GOT3 (cell line): ENCODE measurements around the gene GNAL.

Experiments used
- DNase-seq: peaks from one replicate; lab custom pipeline; 2025; ENCODE audit warnings: mixed read lengths; lab: John Stamatoyannopoulos, UW

Gene GNAL

GRCh38 chr18:11724781-11725180 is 35.7 kb downstream of the GNAL start:
- DNase-seq: no peak

- DNase-seq: no peak
Observed at GRCh38 chr18:11726556-11726955, 37.5 kb downstream of the GNAL start.

GRCh38 chr18:11728249-11728648 is 39.2 kb downstream of the GNAL start:
- DNase-seq: no peak

GRCh38 chr18:11729556-11729955 is 40.5 kb downstream of the GNAL start:
- no peak for DNase-seq

- no peak for DNase-seq
Observed at GRCh38 chr18:11733031-11733430, 44.0 kb downstream of the GNAL start.

- DNase-seq: no peak
Observed at GRCh38 chr18:11736656-11737055, 47.6 kb downstream of the GNAL start.

GRCh38 chr18:11739893-11740292 is 50.8 kb downstream of the GNAL start:
- no peak for DNase-seq

- DNase-seq: no peak
Observed at GRCh38 chr18:11740461-11740860, 51.4 kb downstream of the GNAL start.

- no peak for DNase-seq
Observed at GRCh38 chr18:11741505-11742145, 52.6 kb downstream of the GNAL start.

GRCh38 chr18:11745521-11745920 is 56.5 kb downstream of the GNAL start:
- no peak for DNase-seq

GRCh38 chr18:11747286-11747685 is 58.2 kb downstream of the GNAL start:
- no peak for DNase-seq

GRCh38 chr18:11747731-11748130 is 58.7 kb downstream of the GNAL start:
- no peak for DNase-seq

- no peak for DNase-seq
Observed at GRCh38 chr18:11749305-11749704, 60.2 kb downstream of the GNAL start.

GRCh38 chr18:11750171-11750570 is 61.1 kb downstream of the GNAL start:
- DNase-seq: no peak

GRCh38 chr18:11750581-11751310 is 61.7 kb downstream of the GNAL start:
- DNase-seq: no peak

GRCh38 chr18:11751341-11752115 is 62.5 kb downstream of the GNAL start:
- no peak for DNase-seq

GRCh38 chr18:11752116-11752911 is 63.2 kb downstream of the GNAL start:
- DNase-seq: no peak

- no peak for DNase-seq
Observed at GRCh38 chr18:11754979-11755378, 65.9 kb downstream of the GNAL start.

GRCh38 chr18:11757084-11757590 is 68.1 kb downstream of the GNAL start:
- DNase-seq: no peak

GRCh38 chr18:11759456-11759855 is 70.4 kb downstream of the GNAL start:
- DNase-seq: no peak

- DNase-seq: no peak
Observed at GRCh38 chr18:11760498-11761167, 71.6 kb downstream of the GNAL start.
